Pulmonary artery endothelial cell (primary cell): ENCODE data around the gene SNX30. TPM values are rescaled to one million over a fixed set of nuclear protein-coding genes. Genes with fewer than 3 reads are reported as not detected.

Experiments
- DNase-seq: peaks from one replicate; pipeline ENCODE4 v3.0.0-alpha.2; 2011; ENCODE audit warnings: low read depth, low spot score
- total RNA-seq: library from RNA; depleted of rRNA; stranded (reverse); fragments of >200 nt; gene quantifications from 2 replicates; pipeline ENCODE4 v1.2.3, GENCODE V29; 2014

The SNX30 gene
- total RNA-seq, 1 donor from 2014 or later: 7.6 TPM

- DNase-seq: no peak
These were observed 30.0 kb downstream of the SNX30 start for GRCh38 chr9:112780450-112781036.

- no peak for DNase-seq
These were observed 31.7 kb downstream of the SNX30 start for GRCh38 chr9:112782218-112782617.

GRCh38 chr9:112783551-112783954 is 33.0 kb downstream of the SNX30 start:
- DNase-seq: no peak

GRCh38 chr9:112784020-112784785 is 33.6 kb downstream of the SNX30 start:
- no peak for DNase-seq

GRCh38 chr9:112785986-112786385 is 35.4 kb downstream of the SNX30 start:
- no peak for DNase-seq

- DNase-seq: no peak
These were observed 36.4 kb downstream of the SNX30 start for GRCh38 chr9:112786829-112787520.

- DNase-seq: no peak
These were observed 37.4 kb downstream of the SNX30 start for GRCh38 chr9:112787978-112788377.

- DNase-seq: no peak
These were observed 38.9 kb downstream of the SNX30 start for GRCh38 chr9:112789473-112789872.

- DNase-seq: no peak
These were observed 39.6 kb downstream of the SNX30 start for GRCh38 chr9:112789891-112790774.

- DNase-seq: no peak
These were observed 42.1 kb downstream of the SNX30 start for GRCh38 chr9:112792670-112793069.

- no peak for DNase-seq
These were observed 42.8 kb downstream of the SNX30 start for GRCh38 chr9:112793213-112793810.

GRCh38 chr9:112794731-112795130 is 44.2 kb downstream of the SNX30 start:
- no peak for DNase-seq

GRCh38 chr9:112795921-112796320 is 45.4 kb downstream of the SNX30 start:
- DNase-seq: no peak

GRCh38 chr9:112796485-112796884 is 45.9 kb downstream of the SNX30 start:
- no peak for DNase-seq

GRCh38 chr9:112809351-112809848 is 58.8 kb downstream of the SNX30 start:
- no peak for DNase-seq

GRCh38 chr9:112809906-112810305 is 59.3 kb downstream of the SNX30 start:
- DNase-seq: no peak

GRCh38 chr9:112810696-112811490 is 60.3 kb downstream of the SNX30 start:
- DNase-seq: no peak

GRCh38 chr9:112811518-112811917 is 61.0 kb downstream of the SNX30 start:
- DNase-seq: no peak

- no peak for DNase-seq
These were observed 65.3 kb downstream of the SNX30 start for GRCh38 chr9:112815868-112816267.

- no peak for DNase-seq
These were observed 67.3 kb downstream of the SNX30 start for GRCh38 chr9:112817860-112818203.
